ENCODE measurements around the gene CUL9. TPM values are rescaled to one million over a fixed set of nuclear protein-coding genes. Genes with fewer than 3 reads are reported as not detected.

Gene CUL9
- total RNA-seq, 4 donors from 2014 or later = 21.5 to 46.6 (median 33.6) TPM

- H3K27me3 ChIP-seq = no peaks in the 10 kb centered on the region
- peak overlapping the region; percentile 69 to 88 (median 81) for H3K4me3 ChIP-seq
- no peak for TF ChIP-seq EP300 (IDR thresholded peaks at IDR 0.05)
- TF ChIP-seq POLR2A (IDR thresholded peaks at IDR 0.05; ENCODE audit: low read depth) = no peak
- TF ChIP-seq CTCF (IDR thresholded peaks at IDR 0.05) = no peak
- no peak for TF ChIP-seq POLR2AphosphoS5 (IDR thresholded peaks at IDR 0.05)
- 38% methylated on average over 9 of the region's 9 CpGs for WGBS
- H3K9me3 ChIP-seq = no peaks in the 10 kb centered on the region
- no peak for DNase-seq (ENCODE audit: extremely low spot score)
- intact Hi-C loops (cut with DNase I) = no loop called here
- H3K27ac ChIP-seq (replicated peaks in 1 of 4) = peak overlapping the region; percentile 79 to 85 (median 81)
- H3K4me1 ChIP-seq = peaks cover 17 to 61% (median 34%) of the 10 kb centered on the region in 4 donors
- peaks cover 41 to 71% (median 62%) of the 10 kb centered on the region in 4 donors for H3K36me3 ChIP-seq
Observed at GRCh38 chr6:43181621-43181941, 415 bp upstream of the CUL9 start.

GRCh38 chr6:43183441-43183840, 1.4 kb downstream of the CUL9 start:
- no peaks in the 10 kb centered on the region for H3K27me3 ChIP-seq
- intact Hi-C loops (cut with DNase I) = no loop called here
- 95% methylated on average over 4 of the region's 4 CpGs for WGBS
- H3K9me3 ChIP-seq = no peaks in the 10 kb centered on the region
- no peak overlapping the region for H3K4me3 ChIP-seq
- peaks cover 17 to 48% (median 26%) of the 10 kb centered on the region in 4 donors for H3K4me1 ChIP-seq
- TF ChIP-seq POLR2AphosphoS5 (IDR thresholded peaks at IDR 0.05) = no peak
- peaks cover 30 to 72% (median 65%) of the 10 kb centered on the region in 4 donors for H3K36me3 ChIP-seq
- no peak overlapping the region for H3K27ac ChIP-seq (replicated peaks in 1 of 4)
- no peak for DNase-seq (ENCODE audit: extremely low spot score)

GRCh38 chr6:43184268-43184985, 2.4 kb downstream of the CUL9 start:
- peaks cover 21 to 68% (median 61%) of the 10 kb centered on the region in 4 donors for H3K36me3 ChIP-seq
- H3K4me3 ChIP-seq = no peak overlapping the region
- H3K27ac ChIP-seq (replicated peaks in 1 of 4) = no peak overlapping the region
- H3K4me1 ChIP-seq = peaks cover 17 to 48% (median 26%) of the 10 kb centered on the region in 4 donors
- intact Hi-C loops (cut with DNase I) = no loop called here
- TF ChIP-seq POLR2AphosphoS5 (IDR thresholded peaks at IDR 0.05) (no peak), EP300 (IDR thresholded peaks at IDR 0.05) (no peak), POLR2A (IDR thresholded peaks at IDR 0.05; ENCODE audit: low read depth) (no peak), CTCF (IDR thresholded peaks at IDR 0.05) (no peak)
- H3K9me3 ChIP-seq = no peaks in the 10 kb centered on the region
- WGBS = 89% methylated on average over 19 of the region's 21 CpGs
- no peaks in the 10 kb centered on the region for H3K27me3 ChIP-seq
- DNase-seq (ENCODE audit: extremely low spot score) = no peak

- no peak for TF ChIP-seq POLR2A (IDR thresholded peaks at IDR 0.05; ENCODE audit: low read depth)
- no peak for TF ChIP-seq EP300 (IDR thresholded peaks at IDR 0.05)
- TF ChIP-seq CTCF (IDR thresholded peaks at IDR 0.05) = no peak
- no peak for TF ChIP-seq POLR2AphosphoS5 (IDR thresholded peaks at IDR 0.05)
- H3K4me1 ChIP-seq = peaks cover 17 to 47% (median 26%) of the 10 kb centered on the region in 4 donors
- no peak overlapping the region for H3K4me3 ChIP-seq
- intact Hi-C loops (cut with DNase I) = no loop called here
- 79% methylated on average over 5 of the region's 5 CpGs for WGBS
- H3K36me3 ChIP-seq = peaks cover 11 to 64% (median 55%) of the 10 kb centered on the region in 4 donors
- no peaks in the 10 kb centered on the region for H3K27me3 ChIP-seq
- H3K9me3 ChIP-seq = no peaks in the 10 kb centered on the region
- H3K27ac ChIP-seq (replicated peaks in 1 of 4) = no peak overlapping the region
- no peak for DNase-seq (ENCODE audit: extremely low spot score)
Observed at GRCh38 chr6:43185391-43185985, 3.5 kb downstream of the CUL9 start.

GRCh38 chr6:43186019-43186418, 4.0 kb downstream of the CUL9 start:
- no peak for DNase-seq (ENCODE audit: extremely low spot score)

More at GRCh38 chr6:43186019-43186418, 4.0 kb downstream of the CUL9 start:
- Histone ChIP-seq H3K36me3 (peaks cover 11 to 60% (median 51%) of the 10 kb centered on the region in 4 donors), H3K27me3 (no peaks in the 10 kb centered on the region), H3K4me1 (peaks cover 17 to 41% (median 25%) of the 10 kb centered on the region in 4 donors), H3K4me3 (no peak overlapping the region), H3K27ac (replicated peaks in 1 of 4) (no peak overlapping the region), H3K9me3 (no peaks in the 10 kb centered on the region)
- WGBS = 98% methylated on average over 14 of the region's 14 CpGs
- TF ChIP-seq POLR2AphosphoS5 (IDR thresholded peaks at IDR 0.05) = no peak
- no peak for TF ChIP-seq POLR2A (IDR thresholded peaks at IDR 0.05; ENCODE audit: low read depth)
- no peak for TF ChIP-seq CTCF (IDR thresholded peaks at IDR 0.05)
- TF ChIP-seq EP300 (IDR thresholded peaks at IDR 0.05) = no peak
- intact Hi-C loops (cut with DNase I) = no loop called here
